CD8-positive, alpha-beta memory T cell (primary cell): Measurements from ENCODE around the gene PIK3C2A. TPM values are rescaled to one million over a fixed set of nuclear protein-coding genes. Genes with fewer than 3 reads are reported as not detected.
"Not testable (repeated sequence)": the region's sequence is repeated elsewhere in the genome, so short reads cannot be mapped to it uniquely, and the experiment has no call there.

ENCODE experiments used
- CTCF ChIA-PET: fragments of 350-600 bp; sonication (Branson Sonifier 250); formaldehyde crosslinking; loops from one replicate; lab custom pipeline; 2021; ENCODE audit warnings: antibody characterized with exemption; lab: Charles Lee
- POLR2A ChIA-PET: fragments of 350-600 bp; sonication (Branson Sonifier 250); formaldehyde crosslinking; loops from one replicate; lab custom pipeline; 2021; ENCODE audit warnings: antibody characterized with exemption; lab: Charles Lee
- DNase-seq, 5 donors: peaks; one replicate each; pipeline versions ENCODE4 v3.0.0 to v3.0.0-alpha.2; 2020 to 2022; ENCODE audit warnings: mixed read lengths in 1 of 5
- H3K27ac ChIP-seq: one replicate; pipeline ENCODE4 v1.7.0; 2013; ENCODE audit warnings: low read depth, mild to moderate bottlenecking, low read length, moderate library complexity
- H3K27me3 ChIP-seq: 2 replicates; pipeline ENCODE4 v1.7.0; 2013; ENCODE audit warnings: low read length, mild to moderate bottlenecking; ENCODE audit not compliant: insufficient read depth, poor library complexity, severe bottlenecking
- H3K36me3 ChIP-seq: 2 replicates; pipeline ENCODE4 v1.7.0; 2013; ENCODE audit warnings: mild to moderate bottlenecking, low read length, moderate library complexity; ENCODE audit not compliant: insufficient read depth
- H3K4me1 ChIP-seq: 2 replicates; pipeline ENCODE4 v1.7.0; 2013; ENCODE audit warnings: mild to moderate bottlenecking, low read length, moderate library complexity; ENCODE audit not compliant: insufficient read depth
- H3K4me3 ChIP-seq: 2 replicates; pipeline ENCODE4 v1.7.0; 2013; ENCODE audit warnings: mild to moderate bottlenecking, low read length
- H3K9me3 ChIP-seq: 2 replicates; pipeline ENCODE4 v1.7.0; 2013; ENCODE audit warnings: mild to moderate bottlenecking, low read length
- H3K27ac Mint-ChIP-seq, 8 donors: one replicate each; pipeline ENCODE4 v1.8.0; 2020 to 2021; ENCODE audit warnings: mixed read lengths in 8 of 8, mild to moderate bottlenecking in 6 of 8, inconsistent platforms in 3 of 8, moderate library complexity in 3 of 8
- H3K27me3 Mint-ChIP-seq, 2 donors: one replicate each; pipeline ENCODE4 v1.8.0; 2020 to 2021; ENCODE audit warnings: mixed read lengths in 2 of 2, mild to moderate bottlenecking in 1 of 2, moderate library complexity in 1 of 2
- H3K36me3 Mint-ChIP-seq, 3 donors: one replicate each; pipeline ENCODE4 v1.8.0; 2020 to 2021; ENCODE audit warnings: mixed read lengths in 3 of 3, inconsistent platforms in 1 of 3, mild to moderate bottlenecking in 1 of 3
- H3K4me1 Mint-ChIP-seq, 3 donors: one replicate each; pipeline ENCODE4 v1.8.0; 2020 to 2021; ENCODE audit warnings: mixed read lengths in 3 of 3, inconsistent platforms in 1 of 3, mild to moderate bottlenecking in 1 of 3
- H3K4me3 Mint-ChIP-seq, 7 donors: one replicate each; pipeline ENCODE4 v1.8.0; 2020 to 2021; ENCODE audit warnings: mixed read lengths in 7 of 7, mild to moderate bottlenecking in 6 of 7, moderate library complexity in 4 of 7, inconsistent platforms in 2 of 7
- H3K9me3 Mint-ChIP-seq, 5 donors: one replicate each; pipeline ENCODE4 v1.8.0; 2020 to 2022; ENCODE audit warnings: mixed read lengths in 5 of 5, mild to moderate bottlenecking in 3 of 5, moderate library complexity in 2 of 5, inconsistent platforms in 1 of 5
- polyA plus RNA-seq: library from polyadenylated mRNA; unstranded; fragments of 300-500 nt; fragmentation: Illumina TruSeq; gene quantifications from one replicate; pipeline ENCODE4 v1.2.3, GENCODE V29; 2021
- total RNA-seq, 2 experiments: library from RNA; stranded (reverse); gene quantifications; one replicate each; pipeline ENCODE4 v1.2.3, GENCODE V29; 2021

PIK3C2A gene
- total RNA-seq (10 to 100 TPM; 30.4 to 33.0 TPM), polyA plus RNA-seq (8.1 TPM)

- peak within 1 kb of the TSS; percentile 90 for H3K27ac ChIP-seq
- peaks cover 30% of the 10 kb centered on the region for H3K4me1 ChIP-seq
- peak; percentile 89 to 95 (median 92) for DNase-seq
- H3K27me3 Mint-ChIP-seq = no peaks in the 10 kb centered on the region
- POLR2A ChIA-PET = interaction anchor here (0.8 to 1.6 kb wide), 5 partner anchors 11 to 146 kb away, joined by 3 to 10 read pairs (median 4); partner anchors contain the start of genes NCR3LG1, NUCB2 and RPS13
- peak within 1 kb of the TSS; percentile 88 to 99 (median 98) for H3K27ac Mint-ChIP-seq
- peak within 1 kb of the TSS; percentile 96 for H3K4me3 ChIP-seq
- H3K4me3 Mint-ChIP-seq = peak within 1 kb of the TSS; percentile 93 to 99 (median 98)
- H3K36me3 ChIP-seq = no peaks in the 10 kb centered on the region
- no peaks in the 10 kb centered on the region for H3K27me3 ChIP-seq
- CTCF ChIA-PET = interaction anchor here (1.0 kb wide), 1 partner anchor 22 kb away, joined by 3 read pairs; no protein-coding TSS in a partner anchor
- H3K4me1 Mint-ChIP-seq = peaks cover 40 to 52% (median 48%) of the 10 kb centered on the region in 3 donors
- no peaks in the 10 kb centered on the region for H3K9me3 Mint-ChIP-seq
- H3K9me3 ChIP-seq = no peaks in the 10 kb centered on the region
- H3K36me3 Mint-ChIP-seq = peaks cover 0 to 17% (median 2%) of the 10 kb centered on the region in 3 donors
These were observed at the start of gene PIK3C2A for GRCh38 chr11:17207317-17208256. PIK3C2A (minus strand) TSS chr11:17207986; CDS start chr11:17169741, 38,245 bp downstream.

GRCh38 chr11:17257196-17257595, 49.4 kb upstream of the PIK3C2A start:
- ChIA-PET CTCF (no interaction called here), POLR2A (interaction anchor here (0.7 kb wide), 1 partner anchor 16 kb away, joined by 5 read pairs; no protein-coding TSS in a partner anchor)
- no peak overlapping the region for H3K27ac Mint-ChIP-seq
- H3K4me1 ChIP-seq = no peaks in the 10 kb centered on the region
- H3K27me3 ChIP-seq = no peaks in the 10 kb centered on the region
- H3K36me3 Mint-ChIP-seq = peaks cover 0 to under 1% (median 0%) of the 10 kb centered on the region in 3 donors
- H3K4me3 Mint-ChIP-seq = peak overlapping the region in 2 of 7 donors; percentile 23 to 29
- no peaks in the 10 kb centered on the region for H3K9me3 Mint-ChIP-seq
- H3K36me3 ChIP-seq = no peaks in the 10 kb centered on the region
- peaks cover 0 to under 1% of the 10 kb centered on the region in 2 donors for H3K27me3 Mint-ChIP-seq
- H3K4me1 Mint-ChIP-seq = peaks cover 7 to 12% (median 11%) of the 10 kb centered on the region in 3 donors
- no peak overlapping the region for H3K27ac ChIP-seq
- no peak for DNase-seq
- H3K9me3 ChIP-seq = no peaks in the 10 kb centered on the region
- H3K4me3 ChIP-seq = no peak overlapping the region

GRCh38 chr11:17256512-17256911, 48.7 kb upstream of the PIK3C2A start:
- Histone ChIP-seq H3K27ac (no peak overlapping the region), H3K27me3 (no peaks in the 10 kb centered on the region), H3K9me3 (no peaks in the 10 kb centered on the region), H3K4me3 (no peak overlapping the region), H3K4me1 (no peaks in the 10 kb centered on the region), H3K36me3 (no peaks in the 10 kb centered on the region)
- peak overlapping the region in 1 of 8 donors; percentile 72 for H3K27ac Mint-ChIP-seq
- H3K27me3 Mint-ChIP-seq = peaks cover 0 to 4% of the 10 kb centered on the region in 2 donors
- ChIA-PET CTCF (no interaction called here), POLR2A (no interaction called here)
- DNase-seq = no peak
- H3K36me3 Mint-ChIP-seq = peaks cover 0 to 2% (median 0%) of the 10 kb centered on the region in 3 donors
- no peaks in the 10 kb centered on the region for H3K9me3 Mint-ChIP-seq
- H3K4me1 Mint-ChIP-seq = peaks cover 7 to 12% (median 11%) of the 10 kb centered on the region in 3 donors
- H3K4me3 Mint-ChIP-seq = peak overlapping the region in 1 of 7 donors; percentile 39

GRCh38 chr11:17252704-17253103, 44.9 kb upstream of the PIK3C2A start:
- Histone ChIP-seq H3K27ac (no peak overlapping the region), H3K9me3 (no peaks in the 10 kb centered on the region), H3K4me1 (no peaks in the 10 kb centered on the region), H3K36me3 (no peaks in the 10 kb centered on the region), H3K4me3 (no peak overlapping the region), H3K27me3 (no peaks in the 10 kb centered on the region)
- no peak for DNase-seq
- peaks cover 3 to 9% of the 10 kb centered on the region in 2 donors for H3K27me3 Mint-ChIP-seq
- peaks cover 7 to 12% (median 11%) of the 10 kb centered on the region in 3 donors for H3K4me1 Mint-ChIP-seq
- peaks cover 0 to 5% (median 3%) of the 10 kb centered on the region in 3 donors for H3K36me3 Mint-ChIP-seq
- H3K27ac Mint-ChIP-seq = no peak overlapping the region
- POLR2A ChIA-PET = no interaction called here
- H3K4me3 Mint-ChIP-seq = no peak overlapping the region
- no peaks in the 10 kb centered on the region for H3K9me3 Mint-ChIP-seq
- CTCF ChIA-PET = no interaction called here

- Mint-ChIP-seq H3K27ac (no peak overlapping the region), H3K9me3 (no peaks in the 10 kb centered on the region), H3K4me3 (no peak overlapping the region), H3K27me3 (peaks cover 3 to 9% of the 10 kb centered on the region in 2 donors), H3K4me1 (no peaks in the 10 kb centered on the region), H3K36me3 (peaks cover 0 to 5% (median 3%) of the 10 kb centered on the region in 3 donors)
- no peak for DNase-seq
- CTCF ChIA-PET = interaction anchor here (1.1 to 1.5 kb wide), 2 partner anchors 21 to 103 kb away, joined by 3 to 4 read pairs; no protein-coding TSS in a partner anchor
- Histone ChIP-seq H3K4me1 (no peaks in the 10 kb centered on the region), H3K27me3 (no peaks in the 10 kb centered on the region), H3K27ac (no peak overlapping the region), H3K36me3 (no peaks in the 10 kb centered on the region), H3K9me3 (no peaks in the 10 kb centered on the region), H3K4me3 (no peak overlapping the region)
- POLR2A ChIA-PET = no interaction called here
These were observed 43.0 kb upstream of the PIK3C2A start for GRCh38 chr11:17250561-17251350.

- Mint-ChIP-seq H3K9me3 (no peaks in the 10 kb centered on the region), H3K27me3 (peaks cover 4 to 7% of the 10 kb centered on the region in 2 donors), H3K4me3 (no peak overlapping the region), H3K36me3 (no peaks in the 10 kb centered on the region), H3K4me1 (peaks cover 4 to 8% (median 4%) of the 10 kb centered on the region in 3 donors), H3K27ac (no peak overlapping the region)
- Histone ChIP-seq H3K36me3 (no peaks in the 10 kb centered on the region), H3K9me3 (no peaks in the 10 kb centered on the region), H3K27me3 (no peaks in the 10 kb centered on the region), H3K4me3 (no peak overlapping the region), H3K4me1 (no peaks in the 10 kb centered on the region), H3K27ac (no peak overlapping the region)
- ChIA-PET CTCF (no interaction called here), POLR2A (no interaction called here)
- DNase-seq = no peak
These were observed 36.3 kb upstream of the PIK3C2A start for GRCh38 chr11:17244046-17244445.

- CTCF ChIA-PET = interaction anchor here (1.5 to 1.7 kb wide), 2 partner anchors 12 to 141 kb away, joined by 5 to 6 read pairs; no protein-coding TSS in a partner anchor
- H3K9me3 ChIP-seq, DNase-seq, H3K4me1 ChIP-seq, H3K4me3 ChIP-seq, POLR2A ChIA-PET, H3K36me3 Mint-ChIP-seq, H3K27ac Mint-ChIP-seq, H3K4me3 Mint-ChIP-seq, H3K9me3 Mint-ChIP-seq, H3K27me3 ChIP-seq, H3K27ac ChIP-seq, H3K36me3 ChIP-seq, H3K4me1 Mint-ChIP-seq: not testable (repeated sequence)
- H3K27me3 Mint-ChIP-seq = peaks cover 4 to 13% of the 10 kb centered on the region in 2 donors
These were observed 35.2 kb upstream of the PIK3C2A start for GRCh38 chr11:17242954-17243353.
